ENCODE measurements around the gene MEAF6.

Gene MEAF6

GRCh38 chr1:37471345-37472231 is 43.0 kb downstream of the MEAF6 start:
- no peak for DNase-seq

DNA sequence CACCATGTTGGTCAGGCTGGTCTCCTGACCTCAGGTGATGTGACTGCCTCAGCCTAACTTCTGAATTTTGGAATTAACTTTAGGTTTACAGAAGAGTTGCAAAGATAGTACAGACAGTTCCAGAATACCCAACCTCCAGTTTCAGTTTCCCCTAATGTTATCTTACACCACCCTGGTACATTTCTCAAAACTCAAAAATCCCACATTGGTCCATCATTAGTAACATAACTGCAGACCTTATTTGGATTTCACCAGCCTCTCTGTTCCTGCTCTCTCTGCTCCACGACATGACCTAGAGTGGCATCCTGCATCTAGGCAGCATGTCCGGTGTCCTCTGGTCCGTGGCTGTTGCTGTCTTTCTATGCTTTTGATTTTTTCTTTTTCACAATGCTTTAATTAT is 45.2 kb downstream of the MEAF6 start:
- DNase-seq = no peak

- no peak for DNase-seq
These were observed 46.5 kb downstream of the MEAF6 start for GRCh38 chr1:37468037-37468436.

DNA sequence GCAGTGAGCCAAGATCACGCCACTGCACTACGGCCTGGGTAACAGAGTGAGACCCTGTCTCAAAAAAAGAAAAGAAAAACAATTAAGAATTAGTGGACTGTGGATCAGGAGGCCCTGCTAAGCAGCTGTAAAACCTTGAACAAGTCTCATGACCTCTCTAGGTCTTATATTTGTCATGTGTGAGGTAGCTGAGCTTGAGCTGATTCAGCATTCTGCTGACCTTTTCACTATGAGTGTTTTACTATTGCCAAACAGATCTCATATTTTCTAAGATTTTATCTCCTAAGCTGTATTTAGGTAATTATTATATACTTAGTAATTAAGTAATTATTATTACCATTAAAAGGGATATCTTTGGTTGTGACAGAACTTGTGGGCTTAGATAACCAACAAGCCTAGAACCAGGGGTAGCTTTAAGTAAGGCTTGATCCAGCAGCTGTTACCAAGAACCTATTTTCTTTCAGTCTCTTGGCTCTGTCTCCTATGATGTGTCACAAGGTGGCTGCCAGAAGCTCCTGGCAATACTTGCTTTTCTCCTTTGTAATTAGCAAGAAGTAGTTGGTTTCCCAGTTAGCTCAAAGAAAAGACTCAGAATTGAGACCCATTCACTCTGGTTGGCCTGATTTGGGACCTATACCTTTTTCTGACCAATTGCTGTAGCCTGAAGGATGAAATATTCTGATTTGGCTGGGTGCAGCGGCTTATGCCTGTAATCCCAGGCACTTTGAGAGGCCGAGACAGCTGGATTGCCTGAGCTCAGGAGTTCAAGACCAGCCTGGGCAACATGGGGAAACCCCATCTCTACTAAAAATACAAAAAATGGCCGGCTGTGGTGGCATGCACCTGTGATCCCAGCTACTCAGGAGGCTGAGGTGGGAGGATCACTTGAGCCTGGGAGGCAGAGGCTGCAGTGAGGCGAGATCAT is 48.7 kb downstream of the MEAF6 start:
- DNase-seq = no peak

DNA sequence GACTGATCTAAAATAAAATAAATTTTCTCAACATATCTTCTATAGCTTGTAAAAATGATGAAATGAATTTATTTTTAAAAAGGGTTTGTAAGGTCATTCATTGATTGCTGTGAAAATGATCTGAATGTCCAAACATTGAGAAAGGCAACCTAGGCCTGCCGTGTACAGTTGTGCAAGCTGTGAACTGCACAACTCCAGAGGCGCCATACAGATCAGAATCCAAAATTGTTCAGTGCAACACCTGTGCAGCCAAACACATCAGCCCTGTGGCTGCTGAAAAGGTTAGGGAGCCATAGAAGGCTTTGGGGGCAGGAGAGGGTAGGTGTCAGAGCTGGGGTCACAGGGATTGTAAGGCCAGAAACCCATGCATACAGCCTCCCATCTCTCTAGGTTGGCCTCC is 50.1 kb downstream of the MEAF6 start:
- DNase-seq = no peak

GRCh38 chr1:37461698-37462436 is 52.7 kb downstream of the MEAF6 start:
- no peak for DNase-seq

DNA sequence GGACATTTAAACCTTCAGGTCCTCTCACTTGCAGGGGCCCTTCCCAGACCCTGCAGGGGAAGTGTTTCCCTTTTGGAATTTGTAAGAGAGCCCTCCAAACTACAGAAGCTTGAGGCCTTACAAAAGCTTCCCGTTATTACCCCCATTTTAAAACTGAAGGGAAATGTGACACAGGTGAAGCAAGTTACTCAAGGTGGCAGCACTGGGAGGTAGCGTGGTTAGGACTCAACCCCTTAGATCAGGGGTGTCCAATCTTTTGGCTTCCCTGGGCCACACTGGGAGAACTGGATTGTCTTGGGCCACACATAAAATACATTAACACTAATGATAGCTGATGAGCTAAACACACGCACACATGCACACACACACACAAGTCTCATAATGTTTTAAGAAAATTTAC is 56.0 kb downstream of the MEAF6 start:
- DNase-seq = peak in 1 of 2 experiments; percentile 41

- no peak for DNase-seq
These were observed 58.0 kb downstream of the MEAF6 start for GRCh38 chr1:37456614-37457013.

DNA sequence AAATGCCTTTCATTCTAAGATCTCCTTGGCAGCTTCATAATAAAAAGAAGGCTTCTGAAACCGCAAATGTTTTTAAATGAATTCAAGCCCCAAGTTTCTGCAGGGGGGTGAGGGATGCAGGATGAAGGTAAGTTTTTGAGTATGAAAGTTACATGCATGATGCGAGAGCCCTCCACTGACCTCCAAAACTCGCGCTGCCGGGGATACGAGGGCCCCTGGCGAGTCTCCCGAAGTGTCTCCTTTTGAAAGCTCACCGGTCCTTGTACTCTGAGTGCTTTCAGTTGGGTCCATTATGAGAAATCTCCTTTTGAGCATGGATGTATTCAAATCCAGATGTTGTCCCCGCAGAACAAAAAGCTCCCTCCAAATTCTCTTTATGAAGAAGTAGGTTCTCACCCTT is 59.0 kb downstream of the MEAF6 start:
- no peak for DNase-seq

DNA sequence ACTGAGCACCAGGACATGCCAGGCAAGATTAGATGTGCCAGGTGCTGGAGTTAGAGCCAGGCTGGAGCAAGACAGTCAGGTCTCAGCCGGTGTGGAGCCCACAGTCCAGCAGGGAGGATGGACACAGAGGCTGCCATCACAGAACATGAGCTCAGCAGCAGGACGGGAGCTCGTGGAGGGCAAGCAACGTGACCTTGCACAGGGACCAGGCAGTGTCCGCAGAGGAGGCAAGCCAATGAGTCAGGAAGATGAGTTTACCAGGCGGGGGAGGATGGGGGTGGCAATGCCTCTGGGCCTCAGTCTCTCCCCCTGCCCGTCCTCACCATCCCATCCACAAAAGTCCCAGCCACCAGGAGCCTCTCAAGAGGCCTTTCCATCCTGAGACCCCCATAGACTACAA is 60.9 kb downstream of the MEAF6 start:
- DNase-seq = no peak

- no peak for DNase-seq
These were observed 62.1 kb downstream of the MEAF6 start for GRCh38 chr1:37452416-37452815.

- DNase-seq = no peak
These were observed 64.6 kb downstream of the MEAF6 start for GRCh38 chr1:37449936-37450335.

GRCh38 chr1:37448691-37449417 is 65.7 kb downstream of the MEAF6 start:
- peak in 1 of 2 experiments; percentile 27 for DNase-seq

- peak; percentile 20 to 49 for DNase-seq
These were observed 66.4 kb downstream of the MEAF6 start for GRCh38 chr1:37448185-37448584.

GRCh38 chr1:37446874-37447273 is 67.7 kb downstream of the MEAF6 start:
- no peak for DNase-seq

- no peak for DNase-seq
These were observed 71.9 kb downstream of the MEAF6 start for GRCh38 chr1:37442644-37443043.

Measured in NCI-H526 (cell line).